HUES6 (cell line): Measurements from ENCODE around the gene SIMC1.
"Not testable (repeated sequence)": the region's sequence is repeated elsewhere in the genome, so short reads cannot be mapped to it uniquely, and the experiment has no call there.

Experiments used
- H3K27ac ChIP-seq: 2 replicates; pipeline ENCODE4 v1.7.0; 2013; ENCODE audit warnings: low read depth, mild to moderate bottlenecking, low read length, inconsistent platforms
- H3K27me3 ChIP-seq: 2 replicates; pipeline ENCODE4 v1.6.1; 2013; ENCODE audit warnings: low read length; ENCODE audit not compliant: control insufficient read depth, insufficient read depth
- H3K36me3 ChIP-seq: 2 replicates; pipeline ENCODE4 v1.6.1; 2013; ENCODE audit warnings: low read length; ENCODE audit not compliant: control insufficient read depth, insufficient read depth
- H3K4me1 ChIP-seq: 2 replicates; pipeline ENCODE4 v1.6.1; 2013; ENCODE audit warnings: low read length; ENCODE audit not compliant: control insufficient read depth, insufficient read depth
- H3K4me3 ChIP-seq: 2 replicates; pipeline ENCODE4 v1.5.1; 2013; ENCODE audit warnings: low read depth, low read length
- H3K9ac ChIP-seq: one replicate; pipeline ENCODE4 v1.6.1; 2013; ENCODE audit warnings: mild to moderate bottlenecking, low read length
- H3K9me3 ChIP-seq: 2 replicates; pipeline ENCODE4 v1.6.1; 2013; ENCODE audit warnings: low read depth, low read length; ENCODE audit not compliant: control insufficient read depth, insufficient read depth

SIMC1 gene

GRCh38 chr5:176253370-176254065 is 15.3 kb downstream of the SIMC1 start:
- not testable (repeated sequence) for H3K27ac ChIP-seq, H3K36me3 ChIP-seq, H3K4me3 ChIP-seq, H3K27me3 ChIP-seq, H3K4me1 ChIP-seq, H3K9me3 ChIP-seq, H3K9ac ChIP-seq

- H3K36me3 ChIP-seq: not testable (repeated sequence)
Observed at GRCh38 chr5:176254066-176254393, 15.8 kb downstream of the SIMC1 start.

GRCh38 chr5:176257871-176258505 is 19.8 kb downstream of the SIMC1 start:
- H3K9me3 ChIP-seq, H3K4me3 ChIP-seq, H3K36me3 ChIP-seq, H3K27me3 ChIP-seq, H3K9ac ChIP-seq, H3K27ac ChIP-seq, H3K4me1 ChIP-seq: not testable (repeated sequence)

More at GRCh38 chr5:176254066-176254393, 15.8 kb downstream of the SIMC1 start:
- H3K9me3 ChIP-seq, H3K4me3 ChIP-seq, H3K4me1 ChIP-seq, H3K9ac ChIP-seq, H3K27ac ChIP-seq, H3K27me3 ChIP-seq: not testable (repeated sequence)

GRCh38 chr5:176260682-176261081 is 22.5 kb downstream of the SIMC1 start:
- H3K36me3 ChIP-seq, H3K9me3 ChIP-seq, H3K27me3 ChIP-seq, H3K27ac ChIP-seq, H3K9ac ChIP-seq, H3K4me3 ChIP-seq, H3K4me1 ChIP-seq: not testable (repeated sequence)

GRCh38 chr5:176266448-176266847 is 28.2 kb downstream of the SIMC1 start:
- H3K27me3 ChIP-seq, H3K9me3 ChIP-seq, H3K9ac ChIP-seq: not testable (repeated sequence)

GRCh38 chr5:176289018-176289417 is 50.8 kb downstream of the SIMC1 start:
- H3K27me3 ChIP-seq, H3K9ac ChIP-seq, H3K4me3 ChIP-seq, H3K9me3 ChIP-seq, H3K27ac ChIP-seq, H3K4me1 ChIP-seq, H3K36me3 ChIP-seq: not testable (repeated sequence)

More at GRCh38 chr5:176266448-176266847, 28.2 kb downstream of the SIMC1 start:
- not testable (repeated sequence) for H3K36me3 ChIP-seq, H3K4me1 ChIP-seq, H3K27ac ChIP-seq, H3K4me3 ChIP-seq

GRCh38 chr5:176290057-176290840 is 52.0 kb downstream of the SIMC1 start:
- not testable (repeated sequence) for H3K27ac ChIP-seq, H3K27me3 ChIP-seq, H3K4me3 ChIP-seq, H3K36me3 ChIP-seq, H3K9ac ChIP-seq, H3K9me3 ChIP-seq, H3K4me1 ChIP-seq

- not testable (repeated sequence) for H3K4me1 ChIP-seq, H3K27ac ChIP-seq, H3K27me3 ChIP-seq, H3K9ac ChIP-seq, H3K4me3 ChIP-seq
- H3K36me3 ChIP-seq: peaks cover 13% of the 10 kb centered on the region; the same call in 1 of the 2 replicates
- H3K9me3 ChIP-seq: peaks cover 13% of the 10 kb centered on the region
Observed at GRCh38 chr5:176305356-176305755, 67.1 kb downstream of the SIMC1 start.

- no peak overlapping the region for H3K27ac ChIP-seq
- no peaks in the 10 kb centered on the region for H3K4me1 ChIP-seq
- H3K36me3 ChIP-seq: peaks cover 17% of the 10 kb centered on the region
- H3K27me3 ChIP-seq: no peaks in the 10 kb centered on the region
- no peaks in the 10 kb centered on the region for H3K9me3 ChIP-seq
- no peak overlapping the region for H3K9ac ChIP-seq
- H3K4me3 ChIP-seq: no peak overlapping the region
Observed at GRCh38 chr5:176317534-176318374, 79.5 kb downstream of the SIMC1 start.

GRCh38 chr5:176319827-176320554 is 81.8 kb downstream of the SIMC1 start:
- no peaks in the 10 kb centered on the region for H3K4me1 ChIP-seq
- no peak overlapping the region for H3K4me3 ChIP-seq
- no peaks in the 10 kb centered on the region for H3K9me3 ChIP-seq
- no peak overlapping the region for H3K27ac ChIP-seq
- no peaks in the 10 kb centered on the region for H3K27me3 ChIP-seq
- H3K36me3 ChIP-seq: peaks cover 22% of the 10 kb centered on the region
- H3K9ac ChIP-seq: no peak overlapping the region
